Measurements from ENCODE around the gene USP25.

GRCh38 chr21:15893902-15894301 lies 164.1 kb downstream of the USP25 start:
- TF ChIP-seq, protein P1, sequence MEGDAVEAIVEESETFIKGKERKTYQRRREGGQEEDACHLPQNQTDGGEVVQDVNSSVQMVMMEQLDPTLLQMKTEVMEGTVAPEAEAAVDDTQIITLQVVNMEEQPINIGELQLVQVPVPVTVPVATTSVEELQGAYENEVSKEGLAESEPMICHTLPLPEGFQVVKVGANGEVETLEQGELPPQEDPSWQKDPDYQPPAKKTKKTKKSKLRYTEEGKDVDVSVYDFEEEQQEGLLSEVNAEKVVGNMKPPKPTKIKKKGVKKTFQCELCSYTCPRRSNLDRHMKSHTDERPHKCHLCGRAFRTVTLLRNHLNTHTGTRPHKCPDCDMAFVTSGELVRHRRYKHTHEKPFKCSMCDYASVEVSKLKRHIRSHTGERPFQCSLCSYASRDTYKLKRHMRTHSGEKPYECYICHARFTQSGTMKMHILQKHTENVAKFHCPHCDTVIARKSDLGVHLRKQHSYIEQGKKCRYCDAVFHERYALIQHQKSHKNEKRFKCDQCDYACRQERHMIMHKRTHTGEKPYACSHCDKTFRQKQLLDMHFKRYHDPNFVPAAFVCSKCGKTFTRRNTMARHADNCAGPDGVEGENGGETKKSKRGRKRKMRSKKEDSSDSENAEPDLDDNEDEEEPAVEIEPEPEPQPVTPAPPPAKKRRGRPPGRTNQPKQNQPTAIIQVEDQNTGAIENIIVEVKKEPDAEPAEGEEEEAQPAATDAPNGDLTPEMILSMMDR (IDR thresholded peaks at IDR 0.05; ENCODE audit: borderline replicate concordance, extremely low read depth, low read length, poor library complexity, severe bottlenecking) = no peak
- no peak for TF ChIP-seq EZH2 (IDR thresholded peaks at IDR 0.05; ENCODE audit: borderline replicate concordance, low read depth, low read length, severe bottlenecking)

Data from DND-41 (cell line).